ENCODE measurements around the gene POC1A. TPM values are rescaled to one million over a fixed set of nuclear protein-coding genes. Genes with fewer than 3 reads are reported as not detected.

POC1A gene
- total and polyA plus RNA-seq, 10 of the 15 experiments (the other 5 are each of a cell fraction or from before 2014, with no cell fraction given): 8.5 to 49.8 (median 23.5) TPM

DNA sequence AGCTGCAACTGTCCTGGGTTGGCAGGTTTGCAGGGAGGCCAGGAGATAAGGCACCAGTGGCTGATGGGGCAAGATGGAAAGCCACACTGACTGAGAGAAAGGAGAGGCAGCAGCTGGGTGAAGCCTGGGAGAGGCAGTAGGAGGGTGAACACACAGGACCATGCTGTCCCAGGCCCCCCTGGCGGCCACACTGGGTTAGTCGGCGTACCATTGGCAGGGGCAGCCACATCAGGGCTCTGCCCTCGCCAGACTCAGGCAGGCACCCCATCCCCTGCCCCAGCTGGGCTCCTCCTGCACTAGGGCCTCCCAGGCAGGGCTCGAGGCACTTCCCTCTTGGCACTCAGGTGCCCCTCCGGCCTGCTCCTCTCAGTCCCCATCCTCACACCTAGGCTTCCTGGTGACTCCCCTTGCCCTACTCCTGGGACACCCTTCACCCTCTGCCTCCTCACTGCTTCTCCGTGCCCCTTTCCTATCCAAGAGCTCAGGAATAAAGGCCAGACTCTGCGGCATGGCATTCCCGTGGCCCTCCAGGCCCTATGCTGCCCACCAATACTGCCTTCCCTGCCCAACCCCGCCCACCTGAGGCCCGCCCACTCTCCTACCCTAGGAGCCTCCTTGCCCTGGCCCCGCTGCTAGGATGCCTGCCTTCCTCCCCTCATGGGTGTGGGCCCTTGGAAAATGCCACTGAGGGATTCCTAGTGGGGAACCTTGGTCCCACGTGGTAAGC is 69.1 kb downstream of the POC1A start:
- ATAC-seq: peak; percentile 18; the same call in 1 of the 3 replicates
- H3K27ac ChIP-seq (ENCODE audit: control insufficient read depth, insufficient read depth): no peak overlapping the region
- no peaks in the 10 kb centered on the region for H4K20me1 ChIP-seq (ENCODE audit: control insufficient read depth, insufficient read depth)
- no peak overlapping the region for H3K9ac ChIP-seq (ENCODE audit: control insufficient read depth, insufficient read depth, low read length)
- H2AFZ ChIP-seq (ENCODE audit: control insufficient read depth, low read depth, low read length): no peak overlapping the region
- in situ Hi-C loops (cut with MboI) (no loop called here), intact Hi-C loops (cut with micrococcal nuclease; ENCODE audit: unreplicated experiment) (no loop called here)
- no peak overlapping the region for H3K4me2 ChIP-seq (ENCODE audit: control insufficient read depth, insufficient read depth)
- H3K4me1 ChIP-seq (ENCODE audit: control insufficient read depth, insufficient read depth, low read length): peaks cover 25% of the 10 kb centered on the region
- no peaks in the 10 kb centered on the region; a peak in 2 of 4 replicates for H3K36me3 ChIP-seq (ENCODE audit: control insufficient read depth in 2 of 2, insufficient read depth in 2 of 2, low read length in 1 of 2)
- CTCF ChIA-PET: interaction anchor here (0.7 to 2.9 kb wide), 4 partner anchors 9 to 84 kb away, joined by 3 to 10 read pairs (median 4); no protein-coding TSS in a partner anchor
- H3K4me3 ChIP-seq: no peak overlapping the region
- no peak for DNase-seq (ENCODE audit: low read depth, low spot score)
- RAD21 ChIA-PET (ENCODE audit: unreplicated experiment): interaction anchor here (1.0 to 3.1 kb wide), 2 partner anchors 31 to 81 kb away, joined by 4 to 18 read pairs; no protein-coding TSS in a partner anchor
- no peaks in the 10 kb centered on the region for H3K79me2 ChIP-seq (ENCODE audit: control insufficient read depth, insufficient read depth, low read length)
- no peaks in the 10 kb centered on the region for H3K9me3 ChIP-seq (replicated peaks; ENCODE audit: control insufficient read depth, insufficient read depth, low read length)
- POLR2A ChIA-PET: interaction anchor here (0.8 to 1.2 kb wide), 2 partner anchors 10 to 26 kb away, joined by 3 read pairs; no protein-coding TSS in a partner anchor
- no TSS peak for BruUV-seq (replicated peaks)
- SMC1A ChIA-PET (ENCODE audit: uncharacterized antibody, unreplicated experiment): interaction anchor here (1.0 kb wide), 1 partner anchor 17 kb away, joined by 3 read pairs; no protein-coding TSS in a partner anchor
- 85% methylated on average over 10 of the region's 13 CpGs for whole genome bisulfite sequencing (ENCODE audit: insufficient coverage, insufficient replicate concordance, low lambda C conversion rate, missing lambda C conversion rate)
- no peak for FAIRE-seq
- no peaks in the 10 kb centered on the region for H3K27me3 ChIP-seq (replicated peaks in 1 of 2; ENCODE audit: control insufficient read depth in 2 of 2, insufficient read depth in 2 of 2, low read length in 1 of 2)
- TF ChIP-seq, protein P1, sequence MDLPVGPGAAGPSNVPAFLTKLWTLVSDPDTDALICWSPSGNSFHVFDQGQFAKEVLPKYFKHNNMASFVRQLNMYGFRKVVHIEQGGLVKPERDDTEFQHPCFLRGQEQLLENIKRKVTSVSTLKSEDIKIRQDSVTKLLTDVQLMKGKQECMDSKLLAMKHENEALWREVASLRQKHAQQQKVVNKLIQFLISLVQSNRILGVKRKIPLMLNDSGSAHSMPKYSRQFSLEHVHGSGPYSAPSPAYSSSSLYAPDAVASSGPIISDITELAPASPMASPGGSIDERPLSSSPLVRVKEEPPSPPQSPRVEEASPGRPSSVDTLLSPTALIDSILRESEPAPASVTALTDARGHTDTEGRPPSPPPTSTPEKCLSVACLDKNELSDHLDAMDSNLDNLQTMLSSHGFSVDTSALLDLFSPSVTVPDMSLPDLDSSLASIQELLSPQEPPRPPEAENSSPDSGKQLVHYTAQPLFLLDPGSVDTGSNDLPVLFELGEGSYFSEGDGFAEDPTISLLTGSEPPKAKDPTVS (IDR thresholded peaks at IDR 0.05; ENCODE audit: low read depth, low read length): no peak
- TF ChIP-seq RAD21 (IDR thresholded peaks at IDR 0.05; ENCODE audit: insufficient read depth, low read depth, low read length): no peak
- TF ChIP-seq ETV6 (conservative IDR thresholded peaks at IDR 0.05 in 1 of 2, IDR thresholded peaks at IDR 0.05 in 1 of 2; ENCODE audit: borderline replicate concordance in 1 of 2, low read depth in 1 of 2): no peak
- TF ChIP-seq CREB1 (IDR thresholded peaks at IDR 0.05; ENCODE audit: low read depth): no peak
- no peak for TF ChIP-seq POU2F2 (IDR thresholded peaks at IDR 0.05; ENCODE audit: borderline replicate concordance, low read depth, low read length)
- no peak for TF ChIP-seq NFIC (IDR thresholded peaks at IDR 0.05; ENCODE audit: low read depth, low read length)
- TF ChIP-seq BHLHE40 (IDR thresholded peaks at IDR 0.05; ENCODE audit: borderline replicate concordance in 1 of 2, low read depth in 2 of 2, low read length in 1 of 2): no peak
- TF ChIP-seq, protein P2, sequence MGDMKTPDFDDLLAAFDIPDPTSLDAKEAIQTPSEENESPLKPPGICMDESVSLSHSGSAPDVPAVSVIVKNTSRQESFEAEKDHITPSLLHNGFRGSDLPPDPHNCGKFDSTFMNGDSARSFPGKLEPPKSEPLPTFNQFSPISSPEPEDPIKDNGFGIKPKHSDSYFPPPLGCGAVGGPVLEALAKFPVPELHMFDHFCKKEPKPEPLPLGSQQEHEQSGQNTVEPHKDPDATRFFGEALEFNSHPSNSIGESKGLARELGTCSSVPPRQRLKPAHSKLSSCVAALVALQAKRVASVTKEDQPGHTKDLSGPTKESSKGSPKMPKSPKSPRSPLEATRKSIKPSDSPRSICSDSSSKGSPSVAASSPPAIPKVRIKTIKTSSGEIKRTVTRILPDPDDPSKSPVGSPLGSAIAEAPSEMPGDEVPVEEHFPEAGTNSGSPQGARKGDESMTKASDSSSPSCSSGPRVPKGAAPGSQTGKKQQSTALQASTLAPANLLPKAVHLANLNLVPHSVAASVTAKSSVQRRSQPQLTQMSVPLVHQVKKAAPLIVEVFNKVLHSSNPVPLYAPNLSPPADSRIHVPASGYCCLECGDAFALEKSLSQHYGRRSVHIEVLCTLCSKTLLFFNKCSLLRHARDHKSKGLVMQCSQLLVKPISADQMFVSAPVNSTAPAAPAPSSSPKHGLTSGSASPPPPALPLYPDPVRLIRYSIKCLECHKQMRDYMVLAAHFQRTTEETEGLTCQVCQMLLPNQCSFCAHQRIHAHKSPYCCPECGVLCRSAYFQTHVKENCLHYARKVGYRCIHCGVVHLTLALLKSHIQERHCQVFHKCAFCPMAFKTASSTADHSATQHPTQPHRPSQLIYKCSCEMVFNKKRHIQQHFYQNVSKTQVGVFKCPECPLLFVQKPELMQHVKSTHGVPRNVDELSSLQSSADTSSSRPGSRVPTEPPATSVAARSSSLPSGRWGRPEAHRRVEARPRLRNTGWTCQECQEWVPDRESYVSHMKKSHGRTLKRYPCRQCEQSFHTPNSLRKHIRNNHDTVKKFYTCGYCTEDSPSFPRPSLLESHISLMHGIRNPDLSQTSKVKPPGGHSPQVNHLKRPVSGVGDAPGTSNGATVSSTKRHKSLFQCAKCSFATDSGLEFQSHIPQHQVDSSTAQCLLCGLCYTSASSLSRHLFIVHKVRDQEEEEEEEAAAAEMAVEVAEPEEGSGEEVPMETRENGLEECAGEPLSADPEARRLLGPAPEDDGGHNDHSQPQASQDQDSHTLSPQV (IDR thresholded peaks at IDR 0.05): no peak
- TF ChIP-seq JUND (IDR thresholded peaks at IDR 0.05; ENCODE audit: low read depth, low read length): no peak
- TF ChIP-seq, protein P3, sequence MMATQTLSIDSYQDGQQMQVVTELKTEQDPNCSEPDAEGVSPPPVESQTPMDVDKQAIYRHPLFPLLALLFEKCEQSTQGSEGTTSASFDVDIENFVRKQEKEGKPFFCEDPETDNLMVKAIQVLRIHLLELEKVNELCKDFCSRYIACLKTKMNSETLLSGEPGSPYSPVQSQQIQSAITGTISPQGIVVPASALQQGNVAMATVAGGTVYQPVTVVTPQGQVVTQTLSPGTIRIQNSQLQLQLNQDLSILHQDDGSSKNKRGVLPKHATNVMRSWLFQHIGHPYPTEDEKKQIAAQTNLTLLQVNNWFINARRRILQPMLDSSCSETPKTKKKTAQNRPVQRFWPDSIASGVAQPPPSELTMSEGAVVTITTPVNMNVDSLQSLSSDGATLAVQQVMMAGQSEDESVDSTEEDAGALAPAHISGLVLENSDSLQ (IDR thresholded peaks at IDR 0.05): no peak
- TF ChIP-seq ZNF274 (IDR thresholded peaks at IDR 0.05; ENCODE audit: insufficient read depth, insufficient read length): no peak
- no peak for TF ChIP-seq YBX1 (IDR thresholded peaks at IDR 0.05)
- TF ChIP-seq HDAC2 (IDR thresholded peaks at IDR 0.05): no peak
- TF ChIP-seq, protein P4, sequence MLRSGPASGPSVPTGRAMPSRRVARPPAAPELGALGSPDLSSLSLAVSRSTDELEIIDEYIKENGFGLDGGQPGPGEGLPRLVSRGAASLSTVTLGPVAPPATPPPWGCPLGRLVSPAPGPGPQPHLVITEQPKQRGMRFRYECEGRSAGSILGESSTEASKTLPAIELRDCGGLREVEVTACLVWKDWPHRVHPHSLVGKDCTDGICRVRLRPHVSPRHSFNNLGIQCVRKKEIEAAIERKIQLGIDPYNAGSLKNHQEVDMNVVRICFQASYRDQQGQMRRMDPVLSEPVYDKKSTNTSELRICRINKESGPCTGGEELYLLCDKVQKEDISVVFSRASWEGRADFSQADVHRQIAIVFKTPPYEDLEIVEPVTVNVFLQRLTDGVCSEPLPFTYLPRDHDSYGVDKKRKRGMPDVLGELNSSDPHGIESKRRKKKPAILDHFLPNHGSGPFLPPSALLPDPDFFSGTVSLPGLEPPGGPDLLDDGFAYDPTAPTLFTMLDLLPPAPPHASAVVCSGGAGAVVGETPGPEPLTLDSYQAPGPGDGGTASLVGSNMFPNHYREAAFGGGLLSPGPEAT (IDR thresholded peaks at IDR 0.05; ENCODE audit: low read depth): no peak
- TF ChIP-seq FOXM1 (IDR thresholded peaks at IDR 0.05; ENCODE audit: low read depth, low read length): no peak

All from GM12878 (cell line).